Germinal center (tissue), 1 donor: ENCODE data around the gene NUP210L.
"Not testable (repeated sequence)": the region's sequence is repeated elsewhere in the genome, so short reads cannot be mapped to it uniquely, and the experiment has no call there.

Source experiments
- DNase-seq: peaks from one replicate; pipeline ENCODE4 v3.0.0; 2012; ENCODE audit warnings: mixed read lengths, low spot score

The NUP210L gene

GRCh38 chr1:154097873-154098272, 57.0 kb downstream of the NUP210L start:
- DNase-seq = no peak

- no peak for DNase-seq
These were observed 59.3 kb downstream of the NUP210L start for GRCh38 chr1:154095456-154096060.

DNA sequence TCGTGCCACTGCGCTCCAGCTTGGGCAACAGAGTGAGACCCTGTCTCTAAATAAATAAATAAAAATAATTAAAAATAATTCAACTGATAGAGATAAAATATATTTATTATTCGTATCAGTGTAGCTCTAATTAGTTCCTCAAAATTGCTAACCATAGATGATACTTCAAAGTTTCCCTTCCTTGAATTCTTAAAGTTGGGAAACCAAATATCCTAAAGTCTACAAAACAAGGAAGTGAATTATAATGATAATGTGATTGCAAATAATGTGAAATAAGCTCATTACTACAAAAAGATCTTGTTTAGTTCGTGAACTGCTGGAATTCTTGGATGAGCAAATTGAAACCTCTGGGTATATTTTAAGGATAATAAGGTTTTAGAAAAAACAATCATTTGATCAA, 60.5 kb downstream of the NUP210L start:
- DNase-seq = no peak

GRCh38 chr1:154093699-154094098, 61.2 kb downstream of the NUP210L start:
- no peak for DNase-seq

DNA sequence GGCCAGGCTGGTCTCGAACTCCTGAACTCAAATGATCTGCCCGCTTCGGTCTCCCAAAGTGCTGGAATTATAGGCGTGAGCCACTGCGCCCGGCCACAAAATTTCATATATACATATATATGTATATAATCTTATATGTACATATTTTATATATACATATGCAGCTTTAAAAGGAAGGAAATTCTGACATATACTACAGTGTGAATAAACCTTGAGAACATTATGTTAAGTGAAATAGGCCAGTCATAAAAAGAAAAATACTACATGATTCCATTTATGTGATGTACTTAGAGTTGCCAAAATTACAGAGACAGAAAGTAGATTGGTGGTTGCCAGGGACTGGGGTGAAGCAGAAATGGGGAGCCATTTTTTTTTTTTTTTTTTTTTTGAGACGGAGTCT, 63.2 kb downstream of the NUP210L start:
- DNase-seq = no peak

GRCh38 chr1:154087574-154087973, 67.3 kb downstream of the NUP210L start:
- no peak for DNase-seq

DNA sequence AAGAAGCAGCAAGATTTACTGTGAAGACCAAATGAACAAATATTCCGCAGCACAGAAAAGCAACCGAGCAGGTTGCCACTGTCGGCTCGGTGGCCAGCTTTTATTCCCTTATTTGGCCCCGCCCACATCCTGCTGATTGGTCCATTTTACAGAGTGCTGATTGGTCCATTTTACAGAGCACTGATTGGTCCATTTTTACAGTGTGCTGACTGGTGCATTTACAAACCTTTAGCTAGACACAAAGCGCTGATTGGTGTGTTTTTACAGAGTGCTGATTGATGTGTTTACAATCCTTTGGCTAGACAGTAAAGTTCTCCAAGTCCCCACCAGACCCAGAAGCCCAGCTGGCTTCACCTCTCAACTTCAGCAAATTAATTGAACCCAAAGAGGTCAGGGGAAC, 71.8 kb downstream of the NUP210L start:
- DNase-seq = not testable (repeated sequence)

- no peak for DNase-seq
These were observed 73.3 kb downstream of the NUP210L start for GRCh38 chr1:154081386-154082126.

DNA sequence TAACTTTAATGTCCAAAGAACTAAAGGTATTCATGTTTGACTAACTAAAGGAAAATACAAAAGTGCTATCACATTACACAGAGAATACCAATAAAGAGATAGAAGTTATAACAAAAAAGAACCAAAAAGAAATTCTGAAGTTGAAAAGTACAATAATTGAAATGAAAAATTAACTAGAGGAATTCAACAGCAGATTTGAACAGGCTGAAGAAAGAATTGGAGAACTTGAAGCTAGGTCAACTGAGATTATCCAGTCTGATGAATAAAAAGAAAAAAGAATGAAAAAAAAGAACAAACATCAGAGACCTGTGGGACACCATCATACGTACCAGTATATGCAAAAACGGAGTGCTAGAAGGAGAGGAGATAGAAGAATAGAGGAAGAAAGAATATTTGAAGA, 78.5 kb downstream of the NUP210L start:
- no peak for DNase-seq

DNA sequence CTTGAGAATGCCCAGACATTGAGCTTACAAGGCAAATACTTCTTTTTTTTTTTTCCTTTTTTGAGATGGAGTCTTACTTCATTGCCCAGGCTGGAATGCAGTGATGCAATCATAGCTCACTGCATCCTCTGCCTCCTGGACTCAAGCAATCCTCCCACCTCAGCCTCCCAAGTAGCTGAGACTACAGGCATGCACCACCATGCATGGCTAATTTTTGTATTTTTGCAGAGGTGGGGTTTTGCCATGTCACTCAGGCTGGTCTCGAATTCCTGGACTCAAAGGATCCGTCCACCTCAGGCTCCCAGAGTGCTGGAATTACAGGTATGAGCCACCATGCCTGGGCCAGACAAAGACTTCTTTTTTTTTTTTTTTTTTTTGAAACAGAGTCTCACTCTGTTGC, 79.1 kb downstream of the NUP210L start:
- no peak for DNase-seq

DNA sequence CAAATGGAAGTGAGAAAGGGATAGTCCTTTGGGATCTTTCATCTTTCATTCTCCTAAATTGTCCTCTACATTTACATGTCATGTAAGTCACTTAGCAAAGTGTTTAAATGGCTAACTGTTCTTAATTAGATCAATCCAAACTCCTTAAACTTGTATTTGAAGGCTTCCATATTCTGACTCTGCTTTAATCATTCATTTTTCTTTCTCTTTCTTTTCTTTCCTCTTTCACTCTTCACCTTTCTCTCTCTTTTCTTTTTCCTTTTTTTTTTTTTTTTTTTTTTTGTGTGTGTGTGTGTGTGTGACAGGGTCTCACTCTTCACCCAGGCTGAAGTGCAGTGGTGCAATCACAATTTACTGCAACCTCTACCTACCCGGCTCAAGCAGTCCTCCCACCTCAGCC, 92.6 kb downstream of the NUP210L start:
- no peak for DNase-seq

DNA sequence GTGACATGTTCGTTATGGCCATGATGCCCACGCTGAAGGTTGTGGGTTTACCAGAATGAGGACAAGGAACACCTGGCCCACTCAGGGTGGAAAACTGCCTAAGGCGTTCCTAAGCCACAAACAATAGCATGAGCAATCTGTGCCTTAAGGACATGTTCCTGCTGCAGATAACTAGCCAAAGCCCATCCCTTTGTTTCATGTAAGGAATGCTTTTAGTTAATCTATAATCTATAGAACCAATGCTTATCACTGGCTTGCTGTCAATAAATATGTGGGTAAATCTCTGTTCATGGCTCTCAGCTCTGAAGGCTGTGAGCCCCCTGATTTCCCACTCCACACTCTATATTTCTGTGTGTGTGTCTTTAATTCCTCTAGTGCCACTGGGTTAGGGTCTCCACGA, 107.4 kb downstream of the NUP210L start:
- not testable (repeated sequence) for DNase-seq

- DNase-seq = not testable (repeated sequence)
These were observed 121.2 kb downstream of the NUP210L start for GRCh38 chr1:154033697-154034096.

DNA sequence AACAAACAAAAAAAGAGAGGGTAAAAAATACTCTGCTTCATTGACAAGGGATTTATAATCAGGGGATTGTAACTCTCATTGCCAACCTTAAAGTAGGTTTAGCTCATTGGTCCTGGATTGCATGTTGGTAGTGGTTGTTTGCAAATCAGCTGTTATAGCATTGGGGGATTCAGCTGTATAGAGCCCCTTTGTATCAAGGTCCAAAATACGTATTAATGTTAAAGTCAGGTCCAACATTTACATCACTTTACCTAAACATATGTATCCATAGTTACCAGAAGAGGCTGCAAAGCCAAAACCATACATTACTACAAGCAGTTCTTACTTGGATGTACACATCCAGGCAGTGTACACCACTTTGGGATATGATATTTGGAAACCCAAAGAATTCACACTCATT, 134.9 kb downstream of the NUP210L start:
- no peak for DNase-seq

GRCh38 chr1:154019269-154019668, 135.6 kb downstream of the NUP210L start:
- DNase-seq = no peak

GRCh38 chr1:154014154-154014907, 140.5 kb downstream of the NUP210L start:
- no peak for DNase-seq

DNA sequence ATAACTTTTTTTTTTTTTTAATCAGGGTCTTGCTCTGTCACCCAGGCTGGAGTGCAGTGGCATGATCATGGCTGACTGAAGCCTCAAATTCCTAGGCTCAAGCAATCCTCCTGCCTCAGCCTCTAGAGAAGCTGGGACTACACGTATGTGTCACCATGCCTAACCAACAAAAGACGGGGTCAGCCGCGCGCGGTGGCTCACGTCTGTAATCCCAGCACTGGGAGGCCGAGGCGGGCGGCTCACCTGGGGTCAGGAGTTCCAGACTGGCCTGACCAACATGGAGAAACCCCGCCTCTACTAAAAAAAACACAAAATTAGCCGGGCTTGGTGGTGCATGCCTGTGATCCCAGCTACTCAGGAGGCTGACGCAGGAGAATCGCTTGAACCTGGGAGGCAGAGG, 142.3 kb downstream of the NUP210L start:
- not testable (repeated sequence) for DNase-seq

GRCh38 chr1:154012129-154012528, 142.7 kb downstream of the NUP210L start:
- DNase-seq = no peak

DNA sequence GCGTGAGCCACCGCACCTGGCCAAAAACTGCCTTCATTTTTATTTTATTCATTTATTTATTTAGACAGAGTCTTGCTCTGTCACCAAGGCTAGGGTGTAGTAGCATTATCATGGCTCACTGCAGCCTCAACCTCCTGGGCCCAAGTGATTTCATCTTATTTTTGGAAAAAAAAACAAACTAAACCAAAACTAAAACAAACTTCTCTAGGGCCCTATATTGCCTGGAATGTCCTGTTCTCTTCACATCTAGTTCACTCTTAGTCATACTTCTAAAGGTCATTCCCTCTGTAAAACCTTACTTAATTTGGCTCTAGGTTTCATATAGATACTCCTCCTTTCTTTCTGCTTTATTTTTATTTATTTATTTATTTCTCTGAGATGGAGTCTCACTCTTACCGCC, 148.7 kb downstream of the NUP210L start:
- DNase-seq = no peak

- no peak for DNase-seq
These were observed 154.5 kb downstream of the NUP210L start for GRCh38 chr1:154000420-154000819.

DNA sequence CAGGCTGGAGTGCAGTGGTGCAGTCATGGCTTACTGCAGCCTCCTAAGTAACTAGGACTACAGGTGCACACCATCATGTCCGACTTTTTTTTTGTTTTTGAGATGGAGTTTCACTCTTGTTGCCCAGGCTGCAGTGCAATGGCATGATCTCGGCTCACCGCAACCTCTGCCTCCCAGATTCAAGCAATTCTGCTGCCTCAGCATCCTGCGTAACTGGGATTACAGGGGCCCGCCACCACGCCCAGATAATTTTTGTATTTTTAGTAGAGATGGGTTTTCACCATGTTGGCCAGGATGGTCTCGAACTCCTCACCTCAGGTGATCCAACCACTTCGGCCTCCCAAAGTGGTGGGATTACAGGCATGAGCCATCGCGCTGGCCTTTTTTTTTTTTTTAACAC, 158.0 kb downstream of the NUP210L start:
- not testable (repeated sequence) for DNase-seq

DNA sequence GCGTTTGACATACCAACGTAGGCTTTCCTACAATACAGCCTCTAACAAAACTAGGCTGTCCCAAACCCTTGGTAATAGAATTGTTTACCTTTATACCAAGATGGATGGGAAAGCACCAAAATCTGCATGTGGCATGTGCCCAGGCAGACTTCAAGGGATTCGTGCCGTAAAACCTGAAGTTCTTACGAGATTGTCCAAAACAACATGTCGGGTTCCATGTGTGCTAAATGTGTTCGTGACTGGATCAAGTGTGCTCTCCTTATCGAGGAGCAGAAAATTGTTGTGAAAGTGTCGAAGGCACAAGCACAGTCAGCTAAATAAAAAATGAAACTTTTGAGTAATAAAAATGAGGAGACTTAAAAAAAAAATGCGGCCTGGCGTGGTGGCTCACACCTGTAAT, 159.2 kb downstream of the NUP210L start:
- DNase-seq = no peak

GRCh38 chr1:153995202-153995601, 159.7 kb downstream of the NUP210L start:
- no peak for DNase-seq
